T-cell (primary cell): ENCODE data around the gene LRRC10B. TPM values are rescaled to one million over a fixed set of nuclear protein-coding genes. Genes with fewer than 3 reads are reported as not detected.

Experiments used
- ATAC-seq, 4 experiments: fragments of 200-7000 bp in 3 of 4; fragments of 150-1000 bp in 1 of 4; cut with Tn5 transposase; replicated peaks in 1 of 4; 1 replicate in 3 of 4; 2 replicates in 1 of 4; pipeline ENCODE4 v1.10.0; 2021; ENCODE audit warnings: moderate library complexity in 3 of 4, mild to moderate bottlenecking in 2 of 4, moderate number of reproducible peaks in 1 of 4
- CTCF ChIA-PET, 2 donors: fragments of 300-600 bp; sonication (Branson Sonifier 250); formaldehyde crosslinking; loops; one replicate each; lab custom pipeline; 2022; ENCODE audit warnings: antibody characterized with exemption in 2 of 2; lab: Charles Lee
- POLR2A ChIA-PET, 2 donors: fragments of 300-600 bp; sonication (Branson Sonifier 250); formaldehyde crosslinking; loops; one replicate each; lab custom pipeline; 2022; ENCODE audit warnings: antibody characterized with exemption in 2 of 2; lab: Charles Lee
- DNase-seq, 35 experiments: peaks; one replicate each; pipeline versions ENCODE4 v3.0.0 to v3.0.0-alpha.2; 2013 to 2023
- H3K27ac ChIP-seq: one replicate; pipeline ENCODE4 v1.5.1; 2013; ENCODE audit warnings: low read length
- H3K27me3 ChIP-seq, 2 experiments: replicated peaks in 1 of 2; 1 replicate in 1 of 2; 2 replicates in 1 of 2; pipeline versions ENCODE4 v1.6.1 to v1.7.0; 2013; ENCODE audit warnings: low read length in 1 of 2, mixed read lengths in 1 of 2; ENCODE audit not compliant: control insufficient read depth in 2 of 2, insufficient read depth in 2 of 2; ENCODE audit errors: extremely low read depth in 1 of 2
- H3K36me3 ChIP-seq, 2 donors: 1 replicate in 1 of 2; 2 replicates in 1 of 2; pipeline versions ENCODE4 v1.6.1 to v1.7.0; 2013; ENCODE audit warnings: low read length in 1 of 2; ENCODE audit not compliant: control insufficient read depth in 2 of 2, insufficient read depth in 1 of 2; ENCODE audit errors: extremely low read depth in 1 of 2
- H3K4me1 ChIP-seq, 2 experiments: 1 replicate in 1 of 2; 2 replicates in 1 of 2; pipeline versions ENCODE4 v1.6.1 to v1.7.0; 2013; ENCODE audit warnings: low read length in 2 of 2, mixed read lengths in 1 of 2; ENCODE audit not compliant: insufficient read depth in 2 of 2, control insufficient read depth in 1 of 2; ENCODE audit errors: extremely low read depth in 1 of 2
- H3K4me3 ChIP-seq, 2 donors: 1 replicate in 1 of 2; 2 replicates in 1 of 2; pipeline versions ENCODE4 v1.5.1 to v1.7.0; 2013; ENCODE audit warnings: mild to moderate bottlenecking in 2 of 2, low read length in 1 of 2, moderate library complexity in 1 of 2; ENCODE audit not compliant: control insufficient read depth in 1 of 2; ENCODE audit errors: extremely low read depth in 1 of 2
- H3K9me3 ChIP-seq: 2 replicates; pipeline ENCODE4 v1.7.0; 2013
- H3K27ac Mint-ChIP-seq, 2 donors: one replicate each; pipeline ENCODE4 v1.8.0; 2020 to 2021; ENCODE audit warnings: mild to moderate bottlenecking in 2 of 2, mixed read lengths in 2 of 2
- H3K27me3 Mint-ChIP-seq, 2 donors: one replicate each; pipeline ENCODE4 v1.8.0; 2021 to 2022; ENCODE audit warnings: mixed read lengths in 2 of 2
- H3K36me3 Mint-ChIP-seq: one replicate; pipeline ENCODE4 v1.8.0; 2021; ENCODE audit warnings: mixed read lengths
- H3K4me1 Mint-ChIP-seq, 3 donors: one replicate each; pipeline ENCODE4 v1.8.0; 2020 to 2022; ENCODE audit warnings: mixed read lengths in 3 of 3, mild to moderate bottlenecking in 1 of 3
- H3K4me3 Mint-ChIP-seq, 3 donors: one replicate each; pipeline ENCODE4 v1.8.0; 2020 to 2022; ENCODE audit warnings: mild to moderate bottlenecking in 3 of 3, mixed read lengths in 3 of 3, moderate library complexity in 3 of 3
- H3K9me3 Mint-ChIP-seq, 3 donors: one replicate each; pipeline ENCODE4 v1.8.0; 2020 to 2022; ENCODE audit warnings: mixed read lengths in 3 of 3
- WGBS: methylation state at CpG from one replicate; pipeline ENCODE4 v1.1.5; 2013; ENCODE audit warnings: missing lambda C conversion rate; ENCODE audit not compliant: insufficient coverage; 5-methylcytosine and 5-hydroxymethylcytosine counted together
- total RNA-seq, 35 experiments: library from RNA in 6 of 35; stranded (reverse) in 6 of 35; fragments of 120-200 nt in 1 of 35; gene quantifications; one replicate each; pipeline versions ENCODE4 v1.2.1 to v1.2.4 and lab custom pipeline; 2013 to 2026

The LRRC10B gene
- total RNA-seq, 5 donors from 2014 or later (not counting 1 experiment from before 2014, with no cell fraction given): 0.21 TPM; not detected in 4

GRCh38 chr11:61505106-61505505, 3.4 kb upstream of the LRRC10B start:
- H3K27ac Mint-ChIP-seq: no peak overlapping the region
- Histone ChIP-seq H3K4me1 (peaks cover 0 to 14% of the 10 kb centered on the region in 2 experiments), H3K27me3 (peaks cover 3 to 42% of the 10 kb centered on the region in 2 experiments), H3K9me3 (no peaks in the 10 kb centered on the region), H3K27ac (no peak overlapping the region), H3K4me3 (no peak overlapping the region), H3K36me3 (no peaks in the 10 kb centered on the region)
- ATAC-seq (no peak), DNase-seq (no peak)
- H3K27me3 Mint-ChIP-seq: peaks cover 21 to 40% of the 10 kb centered on the region in 2 donors
- ChIA-PET CTCF (interaction anchor here in 1 of 2 donors (1.1 kb wide), 1 partner anchor 11 kb away, joined by 3 read pairs; no protein-coding TSS in a partner anchor), POLR2A (no interaction called here)
- H3K9me3 Mint-ChIP-seq: no peaks in the 10 kb centered on the region
- H3K36me3 Mint-ChIP-seq: no peaks in the 10 kb centered on the region
- WGBS: 100% methylated on average over 1 of the region's 5 CpGs
- peaks cover 7 to 10% (median 8%) of the 10 kb centered on the region in 3 donors for H3K4me1 Mint-ChIP-seq
- no peak overlapping the region for H3K4me3 Mint-ChIP-seq

GRCh38 chr11:61505640-61506155, 2.9 kb upstream of the LRRC10B start:
- Histone ChIP-seq H3K27me3 (peaks cover 3 to 48% of the 10 kb centered on the region in 2 experiments), H3K36me3 (no peaks in the 10 kb centered on the region), H3K9me3 (no peaks in the 10 kb centered on the region), H3K27ac (no peak overlapping the region), H3K4me1 (peaks cover 0 to 16% of the 10 kb centered on the region in 2 experiments), H3K4me3 (no peak overlapping the region)
- ChIA-PET CTCF (interaction anchor here in 1 of 2 donors (1.1 kb wide), 1 partner anchor 11 kb away, joined by 3 read pairs; no protein-coding TSS in a partner anchor), POLR2A (no interaction called here)
- H3K9me3 Mint-ChIP-seq: no peaks in the 10 kb centered on the region
- ATAC-seq (no peak), DNase-seq (no peak)
- H3K4me3 Mint-ChIP-seq: no peak overlapping the region
- no peak overlapping the region for H3K27ac Mint-ChIP-seq
- peaks cover 7 to 10% (median 8%) of the 10 kb centered on the region in 3 donors for H3K4me1 Mint-ChIP-seq
- H3K36me3 Mint-ChIP-seq: no peaks in the 10 kb centered on the region
- peaks cover 21 to 45% of the 10 kb centered on the region in 2 donors for H3K27me3 Mint-ChIP-seq
- WGBS: 51% methylated on average over 5 of the region's 10 CpGs

GRCh38 chr11:61507012-61507768, 1.4 kb upstream of the LRRC10B start:
- WGBS: 74% methylated on average over 6 of the region's 14 CpGs
- H3K27me3 Mint-ChIP-seq: peaks cover 26 to 52% of the 10 kb centered on the region in 2 donors
- H3K27ac Mint-ChIP-seq: no peak overlapping the region
- H3K36me3 Mint-ChIP-seq: no peaks in the 10 kb centered on the region
- CTCF ChIA-PET: interaction anchor here in 1 of 2 donors (0.8 kb wide), 1 partner anchor 10 kb away, joined by 6 read pairs; no protein-coding TSS in a partner anchor
- peaks cover 0 to 16% of the 10 kb centered on the region in 2 experiments for H3K4me1 ChIP-seq
- H3K9me3 Mint-ChIP-seq: no peaks in the 10 kb centered on the region
- no peak overlapping the region for H3K4me3 ChIP-seq
- ATAC-seq: no peak
- H3K27me3 ChIP-seq: peaks cover 3 to 61% of the 10 kb centered on the region in 2 experiments
- POLR2A ChIA-PET: no interaction called here
- peak overlapping the region in 2 of 3 donors; percentile 56 to 74 for H3K4me3 Mint-ChIP-seq
- DNase-seq: no peak
- H3K27ac ChIP-seq: no peak overlapping the region
- no peaks in the 10 kb centered on the region for H3K9me3 ChIP-seq
- peaks cover 7 to 13% (median 8%) of the 10 kb centered on the region in 3 donors for H3K4me1 Mint-ChIP-seq
- H3K36me3 ChIP-seq: no peaks in the 10 kb centered on the region

- Histone ChIP-seq H3K4me3 (peak overlapping the region in 1 of 2 donors; percentile 46), H3K9me3 (no peaks in the 10 kb centered on the region), H3K36me3 (no peaks in the 10 kb centered on the region), H3K27ac (no peak overlapping the region), H3K4me1 (peaks cover 0 to 16% of the 10 kb centered on the region in 2 experiments), H3K27me3 (peaks cover 3 to 75% of the 10 kb centered on the region in 2 experiments)
- peak; percentile 79 to 84 (median 80) for ATAC-seq
- no peaks in the 10 kb centered on the region for H3K36me3 Mint-ChIP-seq
- H3K27me3 Mint-ChIP-seq: peaks cover 41 to 62% of the 10 kb centered on the region in 2 donors
- peak overlapping the region; percentile 13 to 52 (median 28) for H3K4me3 Mint-ChIP-seq
- DNase-seq: peak in 34 of 35 experiments; percentile 5 to 68 (median 26)
- WGBS: 4% methylated on average over 113 of the region's 117 CpGs
- no peaks in the 10 kb centered on the region for H3K9me3 Mint-ChIP-seq
- ChIA-PET CTCF (interaction anchor here in 1 of 2 donors (0.6 kb wide), 3 partner anchors 62 to 399 kb away, joined by 3 to 5 read pairs (median 4); no protein-coding TSS in a partner anchor), POLR2A (no interaction called here)
- H3K4me1 Mint-ChIP-seq: peaks cover 7 to 13% (median 8%) of the 10 kb centered on the region in 3 donors
- no peak overlapping the region for H3K27ac Mint-ChIP-seq
Observed at GRCh38 chr11:61509043-61510029, 787 bp downstream of the LRRC10B start.

GRCh38 chr11:61510166-61510919, 1.8 kb downstream of the LRRC10B start:
- 90% methylated on average over 2 of the region's 16 CpGs for WGBS
- Mint-ChIP-seq H3K4me3 (peak overlapping the region in 1 of 3 donors; percentile 52), H3K9me3 (no peaks in the 10 kb centered on the region), H3K36me3 (no peaks in the 10 kb centered on the region), H3K27ac (no peak overlapping the region), H3K27me3 (peaks cover 36 to 54% of the 10 kb centered on the region in 2 donors), H3K4me1 (peaks cover 7 to 13% (median 8%) of the 10 kb centered on the region in 3 donors)
- Histone ChIP-seq H3K4me1 (peaks cover 0 to 16% of the 10 kb centered on the region in 2 experiments), H3K36me3 (no peaks in the 10 kb centered on the region), H3K27ac (no peak overlapping the region), H3K27me3 (peaks cover 3 to 76% of the 10 kb centered on the region in 2 experiments), H3K4me3 (no peak overlapping the region), H3K9me3 (no peaks in the 10 kb centered on the region)
- CTCF ChIA-PET: interaction anchor here in 1 of 2 donors (0.6 kb wide), 1 partner anchor 63 kb away, joined by 3 read pairs; no protein-coding TSS in a partner anchor
- no peak for ATAC-seq
- POLR2A ChIA-PET: no interaction called here
- no peak for DNase-seq
